H1 (cell line): ENCODE measurements around the gene FBLN2. TPM values are rescaled to one million over a fixed set of nuclear protein-coding genes. Genes with fewer than 3 reads are reported as not detected.

Experiments used
- CHD7 ChIP-seq: fragments of 300-600 bp; sonication (generic); IDR thresholded peaks from 2 replicates; pipeline ENCODE4 v1.7.1; 2012; ENCODE audit warnings: low read length, moderate library complexity, mild to moderate bottlenecking, inconsistent platforms; ENCODE audit not compliant: insufficient replicate concordance
- polyA plus RNA-seq, 7 experiments: library from polyadenylated mRNA; depleted of rRNA in 3 of 7; stranded (reverse) in 5 of 7; unstranded in 2 of 7; fragments of >200 nt in 5 of 7; fragments of 200-250 nt in 2 of 7; gene quantifications; 1 replicate in 5 of 7; 2 replicates in 1 of 7; 4 replicates in 1 of 7; pipeline versions ENCODE4 v1.2.1 to v1.2.3, GENCODE V29; 2011 to 2013; ENCODE audit warnings: missing spikeins in 2 of 7, mixed read lengths in 2 of 7
- total RNA-seq: library from RNA; stranded (reverse); fragmentation: NEBNext Ultra II Directional; extraction: Animal tissue kit (Norgen Biotek cat#: 25700); gene quantifications from 2 replicates; pipeline ENCODE4 v1.2.1, GENCODE V29; 2021

Gene FBLN2
- total and polyA plus RNA-seq, 2 of the 8 experiments (the other 6 are each of a cell fraction or from before 2014, with no cell fraction given) = 17.4 to 24.2 TPM

GRCh38 chr3:13545952-13546454 is 2.9 kb upstream of the FBLN2 start (continued):
- TF ChIP-seq CHD7 = no peak
- TF ChIP-seq, all 59 proteins: peak for 0
